ENCODE data around the gene XKR8.

Gene XKR8

GRCh38 chr1:27966402-27967105, 6.8 kb downstream of the XKR8 start:
- no peak overlapping the region for H3K4me3 ChIP-seq (ENCODE audit: low read depth, low read length)
- H3K9me3 ChIP-seq (ENCODE audit: severe bottlenecking), result no peaks in the 10 kb centered on the region
- no peak for TF ChIP-seq CTCF (IDR thresholded peaks at IDR 0.05; ENCODE audit: low read depth, low read length)
- no peak for DNase-seq
- no peak overlapping the region for H3K27ac ChIP-seq
- H3K36me3 ChIP-seq, result no peaks in the 10 kb centered on the region; the same call in 1 of the 2 replicates
- no peaks in the 10 kb centered on the region for H3K27me3 ChIP-seq (ENCODE audit: insufficient read depth, low read depth, severe bottlenecking)

DNA sequence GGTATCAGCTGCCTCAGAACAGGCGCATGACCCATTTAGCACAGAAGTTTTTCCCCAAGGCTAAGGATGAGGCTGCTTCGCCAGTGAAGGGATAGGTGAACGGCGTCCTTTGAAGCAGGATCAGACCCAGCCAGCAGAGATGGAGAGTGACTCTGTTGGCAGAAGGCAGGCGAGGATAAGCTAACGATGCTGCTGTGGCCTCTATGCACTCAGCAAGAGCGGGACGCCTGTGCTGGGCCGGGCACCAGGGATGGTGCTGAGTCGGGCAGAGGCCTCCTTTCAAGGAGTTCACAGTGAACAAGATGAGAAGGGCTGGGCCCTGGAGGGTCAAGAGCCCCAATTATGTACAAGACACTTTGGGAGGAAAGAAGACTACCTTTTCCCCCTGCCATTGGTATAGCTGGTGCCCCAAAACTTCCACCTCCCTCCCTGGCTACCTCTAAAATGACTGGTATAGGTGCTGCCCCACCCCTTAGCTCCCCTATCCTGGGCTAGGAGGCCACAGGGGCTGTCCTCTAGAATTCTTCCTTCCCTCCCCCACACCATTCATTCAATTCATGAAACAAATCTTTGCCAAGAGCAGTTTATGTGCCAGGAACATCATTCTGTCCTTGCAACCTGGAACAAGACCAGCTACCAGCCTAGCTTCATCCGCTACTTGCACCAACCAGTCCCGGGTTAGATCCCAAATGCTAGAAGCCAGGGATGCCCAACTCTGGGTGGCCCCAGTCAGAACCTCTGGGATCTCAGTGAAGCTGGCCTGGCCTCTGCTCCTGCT, 7.5 kb downstream of the XKR8 start:
- Histone ChIP-seq H3K9me3 (ENCODE audit: severe bottlenecking) (no peaks in the 10 kb centered on the region), H3K36me3 (peaks cover 5% of the 10 kb centered on the region; the same call in 1 of the 2 replicates), H3K4me3 (ENCODE audit: low read depth, low read length) (no peak overlapping the region), H3K27ac (no peak overlapping the region), H3K27me3 (ENCODE audit: insufficient read depth, low read depth, severe bottlenecking) (no peaks in the 10 kb centered on the region)
- DNase-seq, result no peak
- TF ChIP-seq CTCF (IDR thresholded peaks at IDR 0.05; ENCODE audit: low read depth, low read length), result no peak

DNA sequence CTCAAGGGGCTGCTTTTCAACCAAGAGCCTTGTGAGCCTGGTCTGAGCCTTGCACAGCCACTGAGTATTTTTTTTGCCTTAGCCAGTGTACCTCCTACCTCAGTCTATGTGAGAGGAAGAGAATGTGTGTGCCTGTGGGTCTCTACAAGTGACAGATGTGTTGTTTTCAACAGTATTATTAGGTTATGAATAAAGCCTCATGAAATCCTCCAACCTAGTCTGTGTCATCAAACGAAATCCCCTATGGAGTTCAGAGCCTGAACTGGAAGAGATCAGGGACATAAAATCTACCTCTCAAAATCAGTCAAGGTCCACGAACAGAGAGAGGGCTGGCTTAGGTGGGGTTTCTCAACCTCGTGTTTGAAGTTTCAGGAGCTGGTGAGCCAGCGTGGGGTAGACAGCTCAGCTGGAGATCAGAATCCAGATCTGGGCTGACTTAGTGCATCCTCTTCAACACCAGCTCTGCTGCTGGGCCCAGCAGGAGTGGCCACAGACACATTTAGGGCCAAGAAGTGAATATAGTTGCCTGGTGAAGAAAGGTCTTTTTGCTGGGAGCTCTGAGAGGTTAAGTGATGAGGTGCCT, 8.2 kb downstream of the XKR8 start:
- no peaks in the 10 kb centered on the region for H3K27me3 ChIP-seq (ENCODE audit: insufficient read depth, low read depth, severe bottlenecking)
- no peaks in the 10 kb centered on the region for H3K9me3 ChIP-seq (ENCODE audit: severe bottlenecking)
- no peak overlapping the region for H3K4me3 ChIP-seq (ENCODE audit: low read depth, low read length)
- DNase-seq, result no peak
- TF ChIP-seq CTCF (IDR thresholded peaks at IDR 0.05; ENCODE audit: low read depth, low read length), result no peak
- no peak overlapping the region for H3K27ac ChIP-seq
- peaks cover 5% of the 10 kb centered on the region; the same call in 1 of the 2 replicates for H3K36me3 ChIP-seq

- Histone ChIP-seq H3K27me3 (ENCODE audit: insufficient read depth, low read depth, severe bottlenecking) (no peaks in the 10 kb centered on the region), H3K9me3 (ENCODE audit: severe bottlenecking) (no peaks in the 10 kb centered on the region), H3K27ac (no peak overlapping the region), H3K4me3 (ENCODE audit: low read depth, low read length) (no peak overlapping the region), H3K36me3 (peaks cover 5% of the 10 kb centered on the region; the same call in 1 of the 2 replicates)
- DNase-seq, result no peak
- no peak for TF ChIP-seq CTCF (IDR thresholded peaks at IDR 0.05; ENCODE audit: low read depth, low read length)
These were observed 8.9 kb downstream of the XKR8 start for GRCh38 chr1:27968692-27969091.

DNA sequence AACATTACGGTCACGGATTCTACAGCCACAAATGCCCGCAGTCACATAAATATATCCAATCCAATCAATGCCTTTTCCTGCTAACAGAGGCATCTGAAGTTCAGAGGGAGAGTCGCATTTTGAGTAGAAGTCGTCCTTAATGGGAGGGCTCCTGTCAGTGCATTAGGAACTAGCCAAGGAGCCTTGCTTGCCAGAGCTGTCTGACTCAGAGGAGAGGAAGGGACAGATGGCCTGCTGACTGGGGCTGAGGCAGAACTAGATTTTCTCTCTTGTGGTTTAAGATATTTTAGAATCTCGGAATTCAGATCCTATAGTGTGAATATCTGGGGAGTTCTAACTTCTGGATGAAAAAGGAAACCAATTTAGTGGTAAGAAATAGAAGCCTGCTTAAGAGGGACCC, 10.6 kb downstream of the XKR8 start:
- no peak overlapping the region for H3K4me3 ChIP-seq (ENCODE audit: low read depth, low read length)
- no peaks in the 10 kb centered on the region for H3K27me3 ChIP-seq (ENCODE audit: insufficient read depth, low read depth, severe bottlenecking)
- H3K27ac ChIP-seq, result no peak overlapping the region
- no peaks in the 10 kb centered on the region for H3K9me3 ChIP-seq (ENCODE audit: severe bottlenecking)
- no peak for TF ChIP-seq CTCF (IDR thresholded peaks at IDR 0.05; ENCODE audit: low read depth, low read length)
- H3K36me3 ChIP-seq, result peaks cover 5% of the 10 kb centered on the region; the same call in 1 of the 2 replicates
- DNase-seq, result no peak
